ENCODE measurements around the gene EGFL7.

Gene EGFL7

DNA sequence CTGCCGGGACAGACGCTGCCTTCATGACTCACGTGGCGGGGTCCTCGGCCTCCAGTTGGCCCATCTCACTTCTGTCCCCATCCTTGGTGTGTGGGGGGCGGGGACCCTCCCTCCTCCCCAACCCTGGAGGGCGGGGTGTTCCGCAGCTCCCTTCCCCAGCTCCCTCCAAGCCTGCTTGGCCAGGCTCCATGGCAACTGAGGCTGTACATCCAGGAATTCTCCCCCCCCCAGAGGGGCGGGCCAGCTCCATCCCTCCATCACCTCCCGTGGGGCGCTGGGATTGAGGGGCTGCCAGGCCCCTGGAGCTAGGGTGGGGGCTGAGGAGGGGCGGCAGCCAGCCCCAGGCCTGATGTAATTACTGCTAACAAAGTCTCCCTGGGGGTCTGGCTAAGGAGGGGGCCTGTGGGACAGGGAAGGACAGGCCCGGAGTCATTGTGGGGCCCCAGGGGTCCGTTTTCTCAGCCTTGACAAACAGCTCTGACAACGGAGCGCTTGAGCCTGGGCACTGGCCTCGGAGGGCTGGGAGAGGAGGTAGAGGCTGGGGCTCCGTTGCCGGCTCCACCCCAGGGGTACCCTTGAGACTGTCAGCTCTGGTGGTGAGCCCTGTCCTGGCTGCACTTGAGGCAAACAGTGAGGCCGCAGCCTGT is 57.7 kb downstream of the EGFL7 start:
- no peak for FAIRE-seq

DNA sequence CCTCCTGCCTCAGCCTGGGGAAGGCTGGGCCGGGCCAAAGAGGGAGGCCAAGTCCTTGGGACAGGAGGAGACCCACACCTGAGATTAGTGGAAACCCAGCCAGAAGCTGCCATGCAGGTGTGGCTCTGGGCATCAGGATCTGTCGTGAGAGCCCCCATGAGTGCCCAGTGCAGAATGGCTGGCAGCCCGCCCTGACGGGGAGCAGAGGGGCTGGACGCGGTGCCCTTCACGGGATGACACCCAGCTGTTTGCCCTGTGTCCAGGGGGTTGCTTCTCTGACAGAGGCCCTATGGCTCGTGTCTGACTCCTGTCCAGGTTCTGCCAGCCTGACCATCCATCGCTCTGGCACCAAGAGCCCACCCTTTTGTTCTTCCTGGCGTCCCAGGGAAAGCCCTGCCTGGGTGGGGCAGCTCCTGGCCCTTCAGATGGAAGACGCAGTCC is 58.2 kb downstream of the EGFL7 start:
- FAIRE-seq, result no peak

- no peak for FAIRE-seq
These were observed 58.8 kb downstream of the EGFL7 start for GRCh38 chr9:136721339-136722092.

Data from endometrium (tissue), 2 donors.